ENCODE data around the gene GJA9. TPM values are rescaled to one million over a fixed set of nuclear protein-coding genes. Genes with fewer than 3 reads are reported as not detected.

Gene GJA9
- total RNA-seq, 2 donors from 2014 or later = not detected

DNA sequence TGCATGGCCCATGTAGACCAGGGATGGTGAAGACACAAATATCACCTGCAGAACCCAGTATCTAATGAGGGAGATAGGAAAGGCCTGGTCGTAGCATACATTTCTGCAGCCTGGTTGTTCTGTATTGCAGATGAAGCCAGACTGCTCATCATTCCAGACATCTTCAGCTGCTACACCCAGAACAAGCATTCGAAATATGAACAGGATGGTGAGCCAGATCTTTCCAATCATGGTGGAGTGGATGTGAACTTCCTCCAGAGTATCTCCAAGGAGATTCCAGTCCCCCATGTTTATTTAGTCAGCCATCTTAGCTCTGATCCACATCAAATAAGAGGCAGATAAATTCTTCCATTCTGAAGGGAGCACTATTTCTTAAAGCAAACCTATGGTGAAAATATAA, 5.6 kb downstream of the GJA9 start:
- H3K27ac ChIP-seq (ENCODE audit: low read depth, low read length) = no peak overlapping the region
- H3K27me3 Mint-ChIP-seq (ENCODE audit: insufficient read depth) = no peaks in the 10 kb centered on the region

DNA sequence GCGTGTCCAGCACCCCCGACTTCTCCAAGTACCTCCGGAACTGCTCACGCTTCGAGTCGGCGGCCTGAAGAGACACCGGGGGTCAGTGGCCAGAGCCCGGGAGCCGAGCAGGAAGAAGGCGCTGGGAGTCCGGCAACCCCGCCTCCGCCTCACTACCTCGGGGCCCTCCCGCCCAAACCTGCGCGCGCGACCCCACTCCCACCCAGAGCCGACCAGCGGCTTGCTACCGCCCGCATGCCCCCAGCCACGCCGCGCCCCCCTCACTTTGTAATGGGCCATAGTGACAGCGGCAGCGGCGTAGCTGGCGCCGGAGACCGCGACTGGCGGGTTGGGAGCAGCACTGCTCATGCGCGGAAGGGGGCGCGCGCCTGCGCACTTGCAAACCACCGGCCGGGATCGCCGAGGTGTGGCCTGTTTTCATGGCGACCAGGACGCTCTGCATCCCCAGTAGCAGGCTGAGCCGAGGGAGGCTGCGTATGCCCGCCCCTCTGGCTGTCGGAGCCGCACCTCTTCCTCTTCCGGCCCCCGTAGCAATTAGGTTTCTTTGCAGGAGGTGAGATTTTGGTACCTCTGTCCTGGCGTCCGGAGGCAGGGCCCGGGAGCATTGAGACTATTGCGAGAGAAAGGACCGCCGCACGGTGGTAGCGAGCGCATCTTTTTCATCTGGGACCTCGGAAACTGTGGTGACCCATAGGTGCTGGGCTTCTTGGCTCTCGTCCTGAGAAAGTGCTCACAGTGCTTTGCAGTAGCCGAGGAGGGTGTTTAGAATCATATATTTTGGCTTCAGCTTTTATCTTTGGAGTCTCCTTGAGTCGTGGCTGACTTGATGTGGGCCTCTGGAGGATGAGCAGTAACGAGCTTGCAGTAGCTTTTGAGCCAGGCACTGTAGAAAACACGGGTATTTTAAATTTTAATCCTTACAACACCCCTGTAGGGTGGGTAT, 8.1 kb downstream of the GJA9 start, which contains the start of gene MYCBP:
TSS of gene MYCBP (minus strand) at position 322 of the 943 bp plus-strand sequence. CDS start at position 279, 43 bp downstream.
- DNase-seq = peak; percentile 99
- H3K4me1 Mint-ChIP-seq = peaks cover 17% of the 10 kb centered on the region
- H3K27ac Mint-ChIP-seq = peak within 1 kb of the TSS; percentile 60
- Histone ChIP-seq H3K27me3 (ENCODE audit: control insufficient read depth, insufficient read depth, low read length, poor library complexity, severe bottlenecking) (no peaks in the 10 kb centered on the region), H3K4me3 (ENCODE audit: low read length) (peak within 1 kb of the TSS; percentile 94), H3K36me3 (ENCODE audit: control insufficient read depth, insufficient read depth, low read length) (no peaks in the 10 kb centered on the region), H3K9me3 (ENCODE audit: control insufficient read depth, low read length) (no peaks in the 10 kb centered on the region), H3K9ac (ENCODE audit: extremely low read depth, low read length, poor library complexity, severe bottlenecking) (peak within 1 kb of the TSS; percentile 51), H3K4me1 (ENCODE audit: control insufficient read depth, insufficient read depth, low read length) (no peaks in the 10 kb centered on the region), H3K27ac (ENCODE audit: low read depth, low read length) (no peak within 1 kb of the TSS)
- H3K36me3 Mint-ChIP-seq (ENCODE audit: low read depth) = peaks cover 7% of the 10 kb centered on the region
- TF ChIP-seq, protein P1, sequence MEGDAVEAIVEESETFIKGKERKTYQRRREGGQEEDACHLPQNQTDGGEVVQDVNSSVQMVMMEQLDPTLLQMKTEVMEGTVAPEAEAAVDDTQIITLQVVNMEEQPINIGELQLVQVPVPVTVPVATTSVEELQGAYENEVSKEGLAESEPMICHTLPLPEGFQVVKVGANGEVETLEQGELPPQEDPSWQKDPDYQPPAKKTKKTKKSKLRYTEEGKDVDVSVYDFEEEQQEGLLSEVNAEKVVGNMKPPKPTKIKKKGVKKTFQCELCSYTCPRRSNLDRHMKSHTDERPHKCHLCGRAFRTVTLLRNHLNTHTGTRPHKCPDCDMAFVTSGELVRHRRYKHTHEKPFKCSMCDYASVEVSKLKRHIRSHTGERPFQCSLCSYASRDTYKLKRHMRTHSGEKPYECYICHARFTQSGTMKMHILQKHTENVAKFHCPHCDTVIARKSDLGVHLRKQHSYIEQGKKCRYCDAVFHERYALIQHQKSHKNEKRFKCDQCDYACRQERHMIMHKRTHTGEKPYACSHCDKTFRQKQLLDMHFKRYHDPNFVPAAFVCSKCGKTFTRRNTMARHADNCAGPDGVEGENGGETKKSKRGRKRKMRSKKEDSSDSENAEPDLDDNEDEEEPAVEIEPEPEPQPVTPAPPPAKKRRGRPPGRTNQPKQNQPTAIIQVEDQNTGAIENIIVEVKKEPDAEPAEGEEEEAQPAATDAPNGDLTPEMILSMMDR (conservative IDR thresholded peaks at IDR 0.05) = peak; percentile 39
- no peaks in the 10 kb centered on the region for H3K9me3 Mint-ChIP-seq
- no peaks in the 10 kb centered on the region for H3K27me3 Mint-ChIP-seq (ENCODE audit: insufficient read depth)
- peak within 1 kb of the TSS; percentile 82 for H3K4me3 Mint-ChIP-seq
- 0% methylated on average over 38 to 68 of the region's 69 CpGs for WGBS, 2 experiments (ENCODE audit: insufficient coverage in 1 of 2, insufficient read length in 1 of 2)

More for the DNA sequence above, 5.6 kb downstream of the GJA9 start:
- Mint-ChIP-seq H3K36me3 (ENCODE audit: low read depth) (peaks cover 3% of the 10 kb centered on the region), H3K4me1 (peaks cover 17% of the 10 kb centered on the region), H3K4me3 (no peak overlapping the region), H3K9me3 (no peaks in the 10 kb centered on the region), H3K27ac (no peak overlapping the region)
- Histone ChIP-seq H3K4me3 (ENCODE audit: low read length) (no peak overlapping the region), H3K4me1 (ENCODE audit: control insufficient read depth, insufficient read depth, low read length) (no peaks in the 10 kb centered on the region), H3K9me3 (ENCODE audit: control insufficient read depth, low read length) (no peaks in the 10 kb centered on the region), H3K36me3 (ENCODE audit: control insufficient read depth, insufficient read depth, low read length) (no peaks in the 10 kb centered on the region), H3K9ac (ENCODE audit: extremely low read depth, low read length, poor library complexity, severe bottlenecking) (no peak overlapping the region), H3K27me3 (ENCODE audit: control insufficient read depth, insufficient read depth, low read length, poor library complexity, severe bottlenecking) (no peaks in the 10 kb centered on the region)
- TF ChIP-seq, protein P1 (conservative IDR thresholded peaks at IDR 0.05) = no peak
- no peak for DNase-seq
- 83% methylated on average over 2 of the region's 2 CpGs; no CpG with 5 or more reads in 1 of the 2 experiments for WGBS, 2 experiments (ENCODE audit: insufficient coverage in 1 of 2, insufficient read length in 1 of 2)

DNA sequence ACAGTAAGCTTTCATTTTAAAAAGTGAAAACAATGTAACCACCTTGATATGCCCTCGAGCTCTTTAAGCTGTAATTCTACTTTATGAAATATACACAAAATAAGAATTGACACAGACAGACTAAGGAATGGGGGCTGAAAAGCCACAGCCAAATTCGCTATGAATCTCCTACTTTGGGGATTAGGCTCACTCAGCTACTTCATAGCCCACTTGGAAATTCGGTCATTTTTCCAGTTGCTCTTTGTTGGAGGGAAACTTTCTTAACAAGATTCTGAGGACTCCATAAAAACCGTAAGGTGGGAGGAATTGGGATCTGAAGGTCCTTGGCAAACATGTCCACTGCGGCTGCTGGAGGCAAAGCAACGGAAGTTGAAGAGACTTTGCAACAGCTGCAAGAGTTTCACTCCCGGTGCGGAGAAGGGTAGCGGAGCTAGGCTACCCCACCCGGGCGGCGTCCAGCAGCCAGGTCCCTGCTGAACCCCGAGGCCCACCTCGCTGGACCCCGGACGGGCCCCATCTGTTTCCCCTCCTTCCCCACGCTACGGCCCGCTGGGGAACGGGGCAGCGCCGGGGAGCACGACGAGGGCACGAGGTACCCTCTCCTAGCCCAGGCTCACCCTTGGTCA, 8.9 kb downstream of the GJA9 start:
- H3K27ac ChIP-seq (ENCODE audit: low read depth, low read length) = no peak overlapping the region
- peak overlapping the region; percentile 94 for H3K4me3 ChIP-seq (ENCODE audit: low read length)
- H3K27ac Mint-ChIP-seq = no peak overlapping the region
- TF ChIP-seq, protein P1 (conservative IDR thresholded peaks at IDR 0.05) = no peak
- H3K4me3 Mint-ChIP-seq = peak overlapping the region; percentile 82
- no peaks in the 10 kb centered on the region for H3K9me3 ChIP-seq (ENCODE audit: control insufficient read depth, low read length)
- H3K36me3 ChIP-seq (ENCODE audit: control insufficient read depth, insufficient read depth, low read length) = no peaks in the 10 kb centered on the region
- peak overlapping the region; percentile 51 for H3K9ac ChIP-seq (ENCODE audit: extremely low read depth, low read length, poor library complexity, severe bottlenecking)
- 8 to 17% methylated on average over 6 to 25 of the region's 25 CpGs for WGBS, 2 experiments (ENCODE audit: insufficient coverage in 1 of 2, insufficient read length in 1 of 2)
- no peaks in the 10 kb centered on the region for H3K27me3 Mint-ChIP-seq (ENCODE audit: insufficient read depth)
- no peaks in the 10 kb centered on the region for H3K27me3 ChIP-seq (ENCODE audit: control insufficient read depth, insufficient read depth, low read length, poor library complexity, severe bottlenecking)
- H3K4me1 ChIP-seq (ENCODE audit: control insufficient read depth, insufficient read depth, low read length) = no peaks in the 10 kb centered on the region
- H3K9me3 Mint-ChIP-seq = no peaks in the 10 kb centered on the region
- peaks cover 17% of the 10 kb centered on the region for H3K4me1 Mint-ChIP-seq
- no peak for DNase-seq
- peaks cover 11% of the 10 kb centered on the region for H3K36me3 Mint-ChIP-seq (ENCODE audit: low read depth)
